HEK293T (cell line): ENCODE results near the gene ATRIP.

Experiments
- BHLHE40 ChIP-seq: fragments of 450-650 bp; IDR thresholded peaks from 2 replicates; pipeline ENCODE4 v1.6.1; 2016; ENCODE audit warnings: mild to moderate bottlenecking, moderate library complexity, borderline replicate concordance
- FOXA1 ChIP-seq: fragments of 450-650 bp; IDR thresholded peaks from 2 replicates; pipeline ENCODE4 v1.6.1; 2016; ENCODE audit warnings: mild to moderate bottlenecking
- TF ChIP-seq, protein P1 (sequence below): fragments of 450-650 bp; IDR thresholded peaks from 2 replicates; pipeline ENCODE4 v1.6.1; 2016

DNA sequence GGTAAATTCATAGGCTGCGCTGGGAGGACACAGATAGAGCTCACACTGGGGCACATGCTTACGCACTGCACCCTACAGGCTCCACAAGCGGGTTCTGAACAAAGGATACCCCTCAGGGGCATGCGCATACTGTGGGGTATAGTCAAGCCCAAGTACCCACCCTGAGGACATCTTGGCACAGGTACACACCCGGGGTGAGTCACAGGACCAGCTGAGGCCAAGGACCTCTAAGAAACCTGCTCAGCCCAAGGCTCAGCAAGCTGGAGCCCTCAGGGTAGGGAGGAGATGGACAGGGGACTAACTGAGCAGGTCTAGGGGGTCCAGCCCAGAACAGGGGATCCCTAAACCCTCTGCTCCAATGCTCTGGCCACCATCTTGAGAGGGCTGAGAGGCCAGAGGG is 54.1 kb downstream of the ATRIP start:
- TF ChIP-seq BHLHE40 = no peak
- TF ChIP-seq, protein P1, sequence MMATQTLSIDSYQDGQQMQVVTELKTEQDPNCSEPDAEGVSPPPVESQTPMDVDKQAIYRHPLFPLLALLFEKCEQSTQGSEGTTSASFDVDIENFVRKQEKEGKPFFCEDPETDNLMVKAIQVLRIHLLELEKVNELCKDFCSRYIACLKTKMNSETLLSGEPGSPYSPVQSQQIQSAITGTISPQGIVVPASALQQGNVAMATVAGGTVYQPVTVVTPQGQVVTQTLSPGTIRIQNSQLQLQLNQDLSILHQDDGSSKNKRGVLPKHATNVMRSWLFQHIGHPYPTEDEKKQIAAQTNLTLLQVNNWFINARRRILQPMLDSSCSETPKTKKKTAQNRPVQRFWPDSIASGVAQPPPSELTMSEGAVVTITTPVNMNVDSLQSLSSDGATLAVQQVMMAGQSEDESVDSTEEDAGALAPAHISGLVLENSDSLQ = no peak
- TF ChIP-seq FOXA1 = no peak
